Heart left ventricle (tissue), 16 donors: ENCODE results near the gene PITPNM1. TPM values are rescaled to one million over a fixed set of nuclear protein-coding genes. Genes with fewer than 3 reads are reported as not detected.

Experiments used
- ATAC-seq, 4 donors: fragments of 200-7000 bp; cut with Tn5 transposase; one replicate each; pipeline ENCODE4 v1.9.1; 2020 to 2022; ENCODE audit warnings: moderate library complexity in 4 of 4, mild to moderate bottlenecking in 3 of 4, moderate number of reproducible peaks in 1 of 4
- DNase-seq, 5 donors: peaks; one replicate each; pipeline ENCODE4 v3.0.0-alpha.2; 2020
- H3K27ac ChIP-seq, 12 donors: fragments of 200-600 bp; sonication (generic) in 4 of 12; one replicate each; pipeline versions ENCODE4 v1.5.0 to v1.8.0; 2016 to 2022; ENCODE audit warnings: mild to moderate bottlenecking in 2 of 12
- H3K27me3 ChIP-seq, 9 donors: fragments of 200-600 bp; sonication (generic) in 2 of 9; one replicate each; pipeline versions ENCODE4 v1.5.1 to v1.8.0; 2016 to 2022; ENCODE audit warnings: mild to moderate bottlenecking in 3 of 9
- H3K36me3 ChIP-seq, 9 donors: fragments of 200-600 bp; sonication (generic) in 2 of 9; one replicate each; pipeline versions ENCODE4 v1.5.0 to v1.8.0; 2018 to 2022; ENCODE audit warnings: mild to moderate bottlenecking in 2 of 9
- H3K4me1 ChIP-seq, 12 donors: fragments of 200-600 bp; sonication (generic) in 4 of 12; one replicate each; pipeline versions ENCODE4 v1.5.0 to v1.8.0; 2016 to 2022; ENCODE audit warnings: mild to moderate bottlenecking in 3 of 12
- H3K4me3 ChIP-seq, 12 donors: fragments of 200-600 bp; sonication (generic) in 4 of 12; one replicate each; pipeline versions ENCODE4 v1.5.0 to v1.8.0; 2017 to 2022; ENCODE audit warnings: mild to moderate bottlenecking in 9 of 12, moderate library complexity in 4 of 12
- H3K9me3 ChIP-seq, 12 donors: fragments of 200-600 bp; sonication (generic) in 4 of 12; one replicate each; pipeline versions ENCODE4 v1.5.0 to v1.8.0; 2016 to 2022; ENCODE audit warnings: mild to moderate bottlenecking in 1 of 12
- CTCF ChIP-seq, 12 donors: fragments of 200-600 bp; sonication (generic) in 4 of 12; IDR thresholded peaks; one replicate each; pipeline versions ENCODE4 v1.5.0 to v1.8.0; 2018 to 2022; ENCODE audit warnings: antibody characterized with exemption in 12 of 12, mild to moderate bottlenecking in 5 of 12
- POLR2A ChIP-seq, 2 donors: fragments of 450-650 bp; IDR thresholded peaks; one replicate each; pipeline ENCODE4 v1.6.1; 2017; ENCODE audit warnings: antibody characterized with exemption in 2 of 2, mild to moderate bottlenecking in 2 of 2, moderate library complexity in 2 of 2
- WGBS, 4 donors: extraction: QIAGEN DNeasy Blood & Tissue Kit in 2 of 4; methylation state at CpG; one replicate each; pipeline versions ENCODE4 v1.1.5 to v1.1.7; 2013 to 2018; 5-methylcytosine and 5-hydroxymethylcytosine counted together
- intact Hi-C, 10 donors: fragments of 100-400 bp; cut with DNase I; formaldehyde crosslinking; loops; one replicate each; pipeline versions ENCODE4 v1.11.1 to v1.14.2; 2022
- polyA plus RNA-seq, 2 donors: library from polyadenylated mRNA; stranded (reverse); fragments of 200-250 nt; gene quantifications; one replicate each; pipeline ENCODE4 v1.2.3, GENCODE V29; 2013
- total RNA-seq, 9 donors: library from RNA; depleted of rRNA in 2 of 9; stranded (reverse); fragments of >200 nt in 2 of 9; fragmentation: NEBNext Ultra II Directional in 3 of 9; extraction: Animal tissue kit (Norgen Biotek cat#: 25700) in 3 of 9; gene quantifications; one replicate each; pipeline versions ENCODE4 v1.1.0 to v1.2.4, GENCODE V29; 2016 to 2023
- donor health status: ischemic (EF 13 %, LVEDD 7.1; RV severe dilation, severe dysfunction).
- donor health status: healthy with polysubstance abuse.
- donor health status: DM: no; HTN: yes; CAD: no.
- donor health status: DM: no; HTN: no; CAD: no.
- donor health status: ischemic (EF 25% LVEDD 6.9; RV normal size, moderate dysfunction).
- donor health status: ischemic (EF 25% LVEDD 5.7; RV mildly dilated, moderate dysfunction).
- donor health status: healthy.
- donor health status: DM: yes; HTN: yes; CAD: no.
- donor health status: ischemic (EF 35%, LVEDD 5.7; RV mildly dilated, moderate dysfunction).
- donor health status: nonischemic (EF 11% LVEDD 7.7; RV severe dilation, severe dysfunction).
- donor health status: DM: yes; HTN: yes; CAD: no.
- donor health status: PGD.
- donor health status: ischemic (EF 29% LVEDD 5.4; RV normal size, mild dysfunction).
- donor health status: nonischemic (EF 23%, LVEDD 6.1; RV moderate dilation, normal function).

PITPNM1 gene
- total and polyA plus RNA-seq, 11 donors, result 24.2 to 69.1 (median 34.3) TPM

DNA sequence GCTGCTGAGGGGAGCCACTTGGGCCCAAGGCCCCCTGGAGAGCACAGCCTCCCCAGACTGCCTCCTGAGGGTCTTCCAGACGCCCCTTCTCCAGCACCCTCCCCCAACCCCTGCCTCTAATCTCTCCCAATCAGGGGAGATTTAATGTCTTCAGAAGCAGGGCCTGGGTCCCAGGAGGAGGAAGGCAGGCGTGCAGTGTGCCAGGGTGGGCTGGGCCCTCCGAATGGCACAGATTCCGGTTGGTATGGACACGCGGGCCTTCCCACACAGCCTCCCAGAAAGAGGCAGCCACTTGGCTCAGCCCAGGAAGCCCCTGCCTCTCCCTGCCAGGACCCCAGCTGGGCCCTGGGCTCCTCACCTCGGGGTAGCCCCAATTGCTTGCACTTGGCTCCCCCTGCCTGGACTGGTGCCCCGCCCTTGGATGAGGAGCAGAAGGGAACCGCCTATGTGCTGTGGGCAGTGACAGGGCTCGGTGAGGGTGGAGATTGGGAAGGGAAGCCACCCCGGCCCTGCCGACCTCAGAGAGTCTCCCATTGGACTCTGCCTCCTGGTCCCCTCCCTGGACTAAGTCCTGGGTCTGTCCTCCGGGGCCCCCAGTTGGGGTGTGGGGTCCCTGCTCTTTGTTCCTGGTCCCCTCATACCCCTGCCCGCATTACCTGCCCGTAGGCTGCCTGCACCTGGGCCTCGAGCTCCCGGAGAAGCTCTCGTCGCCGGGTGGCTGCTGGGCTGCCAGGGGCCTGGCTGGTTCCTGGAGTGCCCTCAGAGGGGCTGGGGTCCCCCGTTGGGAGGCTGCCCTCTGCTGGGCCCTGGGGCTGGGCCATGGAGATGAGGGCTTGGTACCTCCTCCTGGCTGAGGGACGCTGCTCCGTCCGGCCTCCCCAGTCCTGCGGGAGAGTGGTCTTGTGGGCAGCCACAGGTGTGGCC, 18.7 kb upstream of the PITPNM1 start:
- H3K27ac ChIP-seq, result no peak overlapping the region
- intact Hi-C loops, result no loop called here
- DNase-seq (no peak), ATAC-seq (peak in 1 of 4 donors; percentile 12)
- TF ChIP-seq POLR2A (IDR thresholded peaks at IDR 0.05) (no peak), CTCF (IDR thresholded peaks at IDR 0.05) (no peak)
- 74 to 87% (median 78%) methylated on average over 12 to 25 of the region's 25 CpGs for WGBS, 4 donors
- no peaks in the 10 kb centered on the region for H3K36me3 ChIP-seq
- H3K27me3 ChIP-seq, result no peaks in the 10 kb centered on the region
- H3K4me3 ChIP-seq, result no peak overlapping the region
- no peaks in the 10 kb centered on the region for H3K4me1 ChIP-seq
- H3K9me3 ChIP-seq, result no peaks in the 10 kb centered on the region

- TF ChIP-seq CTCF (IDR thresholded peaks at IDR 0.05), result no peak
- TF ChIP-seq POLR2A (IDR thresholded peaks at IDR 0.05), result no peak
- intact Hi-C loops, result no loop called here
- no peak within 1 kb of the TSS for H3K4me3 ChIP-seq
- no peak within 1 kb of the TSS for H3K27ac ChIP-seq
- no peaks in the 10 kb centered on the region for H3K27me3 ChIP-seq
- no peaks in the 10 kb centered on the region for H3K36me3 ChIP-seq
- WGBS, 4 donors, result 79 to 86% (median 85%) methylated on average over 11 to 23 of the region's 23 CpGs
- DNase-seq, result no peak
- no peaks in the 10 kb centered on the region for H3K9me3 ChIP-seq
- ATAC-seq, result no peak
- no peaks in the 10 kb centered on the region for H3K4me1 ChIP-seq
Observed at GRCh38 chr11:67522844-67523555, 17.8 kb upstream of the PITPNM1 start, which contains the start of gene CABP2. Gene CABP2 (minus strand): TSS chr11:67523446. CDS start chr11:67523326, 120 bp downstream.

DNA sequence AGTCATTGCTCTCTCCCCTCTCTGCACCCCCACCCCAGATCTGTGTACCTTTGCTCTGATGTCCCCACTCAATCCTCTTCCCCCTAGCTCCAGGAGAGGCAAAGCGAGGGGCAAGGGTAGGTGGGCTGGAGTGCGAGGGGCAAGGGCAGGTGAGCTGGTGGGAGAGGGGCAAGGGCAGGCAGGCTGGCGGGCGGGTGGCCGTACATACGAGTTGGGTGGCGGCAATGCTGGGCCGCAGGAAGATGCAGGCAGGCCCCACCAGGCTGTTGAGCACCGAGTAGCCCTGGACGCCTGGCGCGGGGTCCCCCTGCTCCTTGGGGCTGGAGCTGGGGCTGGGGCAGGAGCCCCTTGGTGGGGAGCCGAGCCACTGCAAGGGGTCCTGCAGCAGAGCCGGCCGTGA, 17.2 kb upstream of the PITPNM1 start:
- 84 to 92% (median 90%) methylated on average over 12 to 15 of the region's 15 CpGs for WGBS, 4 donors
- Histone ChIP-seq H3K9me3 (no peaks in the 10 kb centered on the region), H3K27ac (no peak overlapping the region), H3K4me1 (no peaks in the 10 kb centered on the region), H3K4me3 (no peak overlapping the region), H3K36me3 (no peaks in the 10 kb centered on the region), H3K27me3 (no peaks in the 10 kb centered on the region)
- intact Hi-C loops, result no loop called here
- ATAC-seq (no peak), DNase-seq (no peak)
- TF ChIP-seq CTCF (IDR thresholded peaks at IDR 0.05) (no peak), POLR2A (IDR thresholded peaks at IDR 0.05) (no peak)

DNA sequence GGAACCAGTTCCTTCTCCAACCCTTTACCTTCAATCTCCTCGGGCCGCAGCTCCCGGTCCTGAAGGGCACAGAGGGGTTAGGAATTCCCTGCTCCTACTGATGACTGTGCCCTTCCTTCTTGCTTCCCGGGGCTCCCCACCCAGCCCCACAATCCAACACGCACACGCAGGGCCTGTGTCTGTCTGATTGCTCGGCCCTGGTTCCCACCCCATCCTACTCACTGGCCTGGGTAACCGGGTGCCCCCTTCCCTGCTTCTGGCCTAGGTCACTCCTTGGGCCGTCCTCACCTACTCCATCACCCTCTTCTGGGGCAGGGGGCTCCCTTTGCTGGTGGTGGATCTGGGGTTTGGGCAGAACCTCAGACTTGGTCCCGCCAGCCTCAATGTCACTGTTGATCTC, 16.8 kb upstream of the PITPNM1 start:
- Histone ChIP-seq H3K27me3 (no peaks in the 10 kb centered on the region), H3K4me1 (no peaks in the 10 kb centered on the region), H3K36me3 (no peaks in the 10 kb centered on the region), H3K9me3 (no peaks in the 10 kb centered on the region), H3K27ac (no peak overlapping the region), H3K4me3 (no peak overlapping the region)
- no peak for ATAC-seq
- no peak for DNase-seq
- WGBS, 4 donors, result 78 to 81% (median 80%) methylated on average over 10 of the region's 10 CpGs
- TF ChIP-seq CTCF (IDR thresholded peaks at IDR 0.05) (no peak), POLR2A (IDR thresholded peaks at IDR 0.05) (no peak)
- intact Hi-C loops, result no loop called here
